Measurements from ENCODE around the gene UBASH3A. TPM values are rescaled to one million over a fixed set of nuclear protein-coding genes. Genes with fewer than 3 reads are reported as not detected.

The UBASH3A gene
- total RNA-seq, 4 donors from 2014 or later, result 0.40 TPM; not detected in 3

DNA sequence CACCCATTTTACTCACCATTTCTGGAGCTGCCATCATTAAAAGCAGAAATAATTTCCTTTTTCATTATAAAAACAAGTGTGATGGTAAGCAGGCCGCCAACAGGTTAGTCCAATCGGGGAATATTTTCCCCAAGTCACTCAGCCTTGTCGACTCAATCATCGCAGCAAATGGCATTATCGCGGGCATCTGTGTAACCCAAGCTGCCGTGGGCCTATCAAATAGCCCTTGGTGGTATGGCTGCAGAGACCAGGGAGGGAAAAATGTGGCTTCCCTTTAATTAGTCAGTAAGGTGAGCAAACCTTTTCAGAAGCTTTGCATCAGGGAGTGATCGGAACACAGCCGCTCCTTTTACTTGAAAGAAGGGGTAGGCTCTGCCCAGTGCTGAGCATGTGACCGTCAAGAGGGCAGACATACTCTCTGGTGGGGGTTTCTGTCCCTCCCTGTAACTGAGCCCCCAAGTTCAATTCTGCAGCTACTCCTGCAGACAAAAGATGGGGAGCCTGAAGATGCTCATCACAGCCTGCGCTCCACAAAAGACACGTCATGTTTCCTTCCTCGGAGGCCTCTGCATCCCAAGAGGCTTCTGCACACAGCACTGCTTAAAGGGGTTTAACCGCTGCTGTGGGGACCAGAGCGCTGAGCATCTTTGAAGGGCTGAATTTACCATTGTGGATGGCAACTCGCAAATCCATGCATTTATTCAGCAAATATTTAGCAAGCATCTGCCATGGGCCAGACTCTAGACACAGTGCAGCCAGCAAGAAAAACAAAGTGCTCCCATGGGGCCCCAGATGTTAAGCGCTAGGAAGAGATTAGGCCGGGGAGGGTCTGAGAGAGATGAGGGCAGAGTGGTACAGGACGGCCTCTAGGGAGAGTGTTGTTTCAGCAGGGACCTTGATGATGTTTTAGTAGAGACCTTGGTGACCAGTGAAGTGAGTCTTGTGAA lies 6.6 kb upstream of the UBASH3A start:
- H3K4me1 ChIP-seq, result no peaks in the 10 kb centered on the region
- WGBS, 2 donors (ENCODE audit: low coverage in 1 of 2), result 74 to 86% methylated on average over 8 to 9 of the region's 19 CpGs
- H3K9me3 ChIP-seq, result peaks cover 0 to 9% (median 0%) of the 10 kb centered on the region in 3 donors
- no peak overlapping the region for H3K27ac ChIP-seq
- peaks cover 29% of the 10 kb centered on the region for H3K27me3 ChIP-seq
- ATAC-seq, result no peak
- no peaks in the 10 kb centered on the region for H3K36me3 ChIP-seq
- no peak overlapping the region for H3K4me3 ChIP-seq
- TF ChIP-seq CTCF (IDR thresholded peaks at IDR 0.05), result no peak
- TF ChIP-seq POLR2A (IDR thresholded peaks at IDR 0.05), result no peak
- no peak for TF ChIP-seq EP300 (IDR thresholded peaks at IDR 0.05)
- no peak for TF ChIP-seq POLR2AphosphoS5 (IDR thresholded peaks at IDR 0.05)

- TF ChIP-seq POLR2A (IDR thresholded peaks at IDR 0.05), result no peak
- no peak for TF ChIP-seq CTCF (IDR thresholded peaks at IDR 0.05)
- no peak for TF ChIP-seq EP300 (IDR thresholded peaks at IDR 0.05)
- H3K4me1 ChIP-seq, result no peaks in the 10 kb centered on the region
- no peak overlapping the region for H3K27ac ChIP-seq
- no peaks in the 10 kb centered on the region for H3K36me3 ChIP-seq
- 77 to 91% methylated on average over 6 to 7 of the region's 14 CpGs for WGBS, 2 donors (ENCODE audit: low coverage in 1 of 2)
- peaks cover 0 to 12% (median 0%) of the 10 kb centered on the region in 3 donors for H3K9me3 ChIP-seq
- no peak overlapping the region for H3K4me3 ChIP-seq
- H3K27me3 ChIP-seq, result peaks cover 21% of the 10 kb centered on the region
- no peak for ATAC-seq
Measured at GRCh38 chr21:42397746-42398394, 5.8 kb upstream of the UBASH3A start.

DNA sequence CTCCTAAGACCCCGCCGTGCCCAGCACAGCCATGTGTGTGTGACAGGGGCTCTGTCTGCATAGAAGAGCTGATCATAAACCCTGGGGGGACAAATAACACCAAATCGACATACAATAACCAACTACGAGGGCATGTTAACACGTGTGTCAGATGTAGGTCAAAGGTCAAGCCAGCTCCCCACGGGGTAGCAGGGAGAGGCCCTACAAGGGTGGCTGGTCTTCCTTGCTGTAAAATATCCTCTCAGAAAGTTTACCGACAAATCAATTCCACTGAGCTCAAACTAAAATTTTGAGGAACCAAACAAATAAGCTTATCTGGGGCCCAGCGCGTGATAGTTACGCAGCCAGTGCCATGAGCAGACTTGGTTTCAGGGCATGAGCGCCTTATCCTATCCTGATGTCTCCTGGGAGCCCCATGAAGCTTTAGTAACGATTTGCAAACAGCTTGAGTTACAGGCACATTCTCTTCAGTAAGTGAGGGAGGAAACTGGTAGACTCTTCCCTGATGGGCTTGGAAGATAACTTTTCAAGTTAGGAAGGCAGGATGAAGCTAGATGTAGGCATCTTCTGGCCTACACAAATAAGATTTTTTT lies 5.2 kb upstream of the UBASH3A start:
- H3K27ac ChIP-seq, result no peak overlapping the region
- WGBS, 2 donors (ENCODE audit: low coverage in 1 of 2), result 43 to 79% methylated on average over 5 to 6 of the region's 12 CpGs
- peaks cover 19% of the 10 kb centered on the region for H3K27me3 ChIP-seq
- H3K9me3 ChIP-seq, result peaks cover 0 to 12% (median 0%) of the 10 kb centered on the region in 3 donors
- no peaks in the 10 kb centered on the region for H3K36me3 ChIP-seq
- H3K4me1 ChIP-seq, result no peaks in the 10 kb centered on the region
- no peak for ATAC-seq
- no peak overlapping the region for H3K4me3 ChIP-seq
- TF ChIP-seq EP300 (IDR thresholded peaks at IDR 0.05), result no peak
- no peak for TF ChIP-seq CTCF (IDR thresholded peaks at IDR 0.05)
- TF ChIP-seq POLR2AphosphoS5 (IDR thresholded peaks at IDR 0.05), result no peak
- no peak for TF ChIP-seq POLR2A (IDR thresholded peaks at IDR 0.05)

- WGBS, 2 donors (ENCODE audit: low coverage in 1 of 2), result 80% methylated on average over 3 to 4 of the region's 4 CpGs
- TF ChIP-seq CTCF (IDR thresholded peaks at IDR 0.05), result no peak
- no peak for TF ChIP-seq POLR2A (IDR thresholded peaks at IDR 0.05)
- TF ChIP-seq POLR2AphosphoS5 (IDR thresholded peaks at IDR 0.05), result no peak
- TF ChIP-seq EP300 (IDR thresholded peaks at IDR 0.05), result no peak
Measured at GRCh38 chr21:42400525-42400924, 3.2 kb upstream of the UBASH3A start.

More at GRCh38 chr21:42400525-42400924, 3.2 kb upstream of the UBASH3A start:
- H3K36me3 ChIP-seq, result no peaks in the 10 kb centered on the region
- H3K27ac ChIP-seq, result no peak overlapping the region
- peaks cover 0 to 12% (median 0%) of the 10 kb centered on the region in 3 donors for H3K9me3 ChIP-seq
- H3K27me3 ChIP-seq, result peaks cover 14% of the 10 kb centered on the region
- H3K4me3 ChIP-seq, result no peak overlapping the region
- H3K4me1 ChIP-seq, result no peaks in the 10 kb centered on the region
- no peak for ATAC-seq
